Epidermal melanocyte (primary cell): ENCODE measurements around the gene SKIDA1.

ENCODE experiments used
- DNase-seq: peaks from one replicate; pipeline ENCODE4 v3.0.0; 2011; ENCODE audit warnings: low spot score; ENCODE audit not compliant: insufficient read length

Gene SKIDA1

GRCh38 chr10:21529032-21529910 is 3.8 kb upstream of the SKIDA1 start:
- DNase-seq = no peak

- no peak for DNase-seq
These were observed 3.0 kb upstream of the SKIDA1 start for GRCh38 chr10:21528236-21529031.

GRCh38 chr10:21527598-21528235 is 2.2 kb upstream of the SKIDA1 start:
- DNase-seq = no peak

GRCh38 chr10:21526860-21527597 is 1.5 kb upstream of the SKIDA1 start:
- no peak for DNase-seq

GRCh38 chr10:21526188-21526859 is 842 bp upstream of the SKIDA1 start:
- DNase-seq = no peak

- no peak for DNase-seq
These were observed 736 bp downstream of the SKIDA1 start for GRCh38 chr10:21524526-21525366.

- DNase-seq = no peak
These were observed 1.4 kb downstream of the SKIDA1 start for GRCh38 chr10:21524131-21524525.

GRCh38 chr10:21523557-21524008 is 1.9 kb downstream of the SKIDA1 start:
- no peak for DNase-seq

GRCh38 chr10:21522631-21523406 is 2.7 kb downstream of the SKIDA1 start:
- DNase-seq = no peak

- no peak for DNase-seq
These were observed 3.5 kb downstream of the SKIDA1 start for GRCh38 chr10:21521751-21522533.

- DNase-seq = no peak
These were observed 4.5 kb downstream of the SKIDA1 start for GRCh38 chr10:21520949-21521348.

- DNase-seq = no peak
These were observed 5.0 kb downstream of the SKIDA1 start for GRCh38 chr10:21520509-21520908.

GRCh38 chr10:21519941-21520436 is 5.5 kb downstream of the SKIDA1 start:
- DNase-seq = no peak

- DNase-seq = no peak
These were observed 6.0 kb downstream of the SKIDA1 start for GRCh38 chr10:21519397-21519933.

- DNase-seq = no peak
These were observed 6.7 kb downstream of the SKIDA1 start for GRCh38 chr10:21518641-21519396.

GRCh38 chr10:21518149-21518640 is 7.3 kb downstream of the SKIDA1 start:
- no peak for DNase-seq
